ENCODE results near the gene GXYLT2.
A peak's percentile ranks its signal among the peaks of the same experiment; 100 is the strongest.
"Not testable (repeated sequence)": the region's sequence is repeated elsewhere in the genome, so short reads cannot be mapped to it uniquely, and the experiment has no call there.

GXYLT2 gene

GRCh38 chr3:72892081-72892775, 4.4 kb downstream of the GXYLT2 start:
- DNase-seq = peak in 50 of 56 donors; percentile 8 to 84 (median 56)

DNA sequence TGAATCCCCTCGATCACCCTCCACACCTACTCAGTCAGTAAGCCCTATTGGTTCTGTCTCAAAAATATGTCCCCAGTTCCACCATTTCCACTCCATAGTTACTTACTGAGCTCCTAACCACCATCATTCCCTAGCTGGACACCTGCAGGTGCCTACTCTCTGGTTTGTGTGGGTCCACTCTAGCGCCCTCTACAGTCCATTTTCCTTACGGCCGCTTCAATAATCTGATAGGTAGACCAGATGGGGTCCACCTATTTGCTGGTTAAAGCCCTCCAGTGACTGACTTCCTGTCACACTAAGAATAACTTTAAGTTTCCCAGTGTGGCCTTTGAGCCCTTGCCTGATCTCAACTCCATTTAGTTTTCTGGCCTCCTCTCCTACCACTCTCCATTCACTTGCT, 5.0 kb downstream of the GXYLT2 start:
- DNase-seq = no peak

DNA sequence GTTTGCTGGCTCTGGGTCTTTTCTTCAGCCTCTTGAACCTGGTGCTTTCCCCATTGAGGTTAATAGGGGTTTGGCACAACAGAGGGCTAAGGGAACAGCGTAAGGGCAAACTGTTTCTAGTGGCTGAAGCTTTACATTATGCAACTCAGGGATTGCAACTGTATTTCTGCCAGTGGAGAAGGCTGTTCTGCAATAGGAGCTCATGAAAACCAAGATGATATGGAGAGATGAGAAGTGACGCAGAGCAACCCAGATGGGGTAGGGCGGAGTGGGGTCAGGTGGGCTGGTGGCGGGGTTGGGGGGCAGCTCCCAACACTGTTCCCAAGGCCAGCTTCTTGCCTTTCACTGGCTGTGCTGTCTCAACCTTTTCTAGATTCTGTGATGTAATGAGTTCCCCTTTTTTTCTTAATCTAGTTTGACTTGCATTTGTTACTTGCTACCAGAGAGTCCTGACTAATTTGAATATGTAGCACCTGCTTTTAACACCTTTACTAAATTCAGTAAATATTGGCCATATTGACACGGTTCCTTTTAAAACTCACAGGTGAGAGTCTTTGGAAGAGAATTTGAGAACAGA, 7.2 kb downstream of the GXYLT2 start:
- DNase-seq = no peak

DNA sequence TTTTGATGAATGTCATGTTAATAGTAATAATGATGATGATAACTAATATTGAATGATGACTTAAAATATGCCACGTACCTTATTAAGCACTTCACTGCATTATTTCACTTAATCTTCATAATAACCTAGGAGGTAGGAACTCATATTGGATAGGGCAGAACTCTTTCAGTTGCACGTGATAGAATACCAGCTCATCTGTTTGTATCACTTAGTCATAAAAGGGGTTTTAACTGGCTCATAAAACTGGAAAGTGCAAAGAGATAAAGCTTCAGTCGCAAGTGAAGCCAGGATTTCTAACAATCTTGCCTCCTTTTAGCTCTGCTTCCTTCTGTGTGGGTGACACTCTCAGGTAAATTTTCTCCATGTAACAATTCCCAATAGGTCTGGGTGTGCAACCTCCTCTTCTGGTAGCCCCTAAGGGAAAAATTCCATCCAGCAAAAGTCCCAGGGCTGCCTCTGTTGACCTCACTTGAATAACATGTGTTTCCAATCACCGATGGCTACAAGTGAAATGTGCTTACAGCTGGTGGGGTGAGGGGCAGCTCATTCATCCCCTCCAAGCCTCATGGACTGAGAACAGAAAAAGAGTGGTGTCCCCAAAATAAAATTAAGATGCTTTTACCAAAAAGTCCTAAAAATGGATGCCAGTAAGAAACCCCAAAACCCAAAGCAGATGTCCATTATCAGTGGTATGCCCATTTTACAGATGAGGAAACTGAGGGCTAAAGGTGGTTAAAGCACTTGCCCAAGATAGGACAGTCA, 9.3 kb downstream of the GXYLT2 start:
- DNase-seq = no peak

DNA sequence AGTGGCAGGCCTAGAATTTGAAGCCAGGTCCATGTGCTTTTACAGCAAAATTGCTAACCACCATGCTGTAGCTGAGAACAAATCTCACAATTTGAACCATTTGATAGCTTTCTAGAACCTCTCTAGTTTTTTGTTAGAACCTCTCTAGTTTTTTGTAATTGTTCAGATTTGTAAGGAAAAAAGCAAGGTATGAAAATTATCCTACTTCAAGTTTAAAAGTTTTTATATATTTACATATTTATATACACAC, 9.8 kb downstream of the GXYLT2 start:
- DNase-seq = no peak

DNA sequence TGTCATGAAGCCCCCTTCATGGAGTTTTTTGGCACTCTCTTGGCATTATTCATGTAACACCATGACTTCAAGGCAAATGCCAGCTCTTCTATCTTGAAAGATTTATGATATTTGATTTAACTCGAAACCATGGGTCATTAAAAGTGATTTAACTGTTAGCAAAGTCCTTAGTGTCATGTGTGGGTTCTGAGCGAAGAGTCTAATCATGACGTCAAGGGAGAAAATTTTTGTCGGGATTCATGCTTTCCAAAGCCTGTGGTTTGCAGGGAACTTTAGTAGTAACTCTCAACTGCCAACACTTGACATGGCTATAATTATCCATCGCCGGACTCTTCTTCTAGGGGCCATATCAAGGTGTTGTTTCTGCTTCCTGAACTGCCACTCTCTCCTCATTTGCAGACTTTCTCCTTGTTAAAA, 11.5 kb downstream of the GXYLT2 start:
- no peak for DNase-seq

DNA sequence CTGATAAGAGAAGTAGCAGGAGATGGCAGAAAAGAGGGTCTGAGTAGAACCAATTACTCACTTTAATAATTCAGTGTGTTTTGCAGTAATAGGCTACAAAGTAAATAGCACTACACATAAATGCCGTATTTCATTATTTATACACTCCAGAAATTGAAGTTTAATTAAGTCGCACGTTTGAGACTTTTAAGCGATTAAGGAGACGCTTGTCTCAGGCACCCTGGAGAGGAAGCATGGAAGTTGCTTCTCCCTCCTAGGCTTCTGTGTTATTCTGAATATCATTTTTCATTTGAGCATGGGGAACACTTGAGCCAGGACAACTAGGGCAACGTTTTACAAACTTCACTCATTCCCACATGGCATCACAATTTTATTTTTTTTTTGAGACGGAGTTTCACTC, 12.2 kb downstream of the GXYLT2 start:
- DNase-seq = no peak

DNA sequence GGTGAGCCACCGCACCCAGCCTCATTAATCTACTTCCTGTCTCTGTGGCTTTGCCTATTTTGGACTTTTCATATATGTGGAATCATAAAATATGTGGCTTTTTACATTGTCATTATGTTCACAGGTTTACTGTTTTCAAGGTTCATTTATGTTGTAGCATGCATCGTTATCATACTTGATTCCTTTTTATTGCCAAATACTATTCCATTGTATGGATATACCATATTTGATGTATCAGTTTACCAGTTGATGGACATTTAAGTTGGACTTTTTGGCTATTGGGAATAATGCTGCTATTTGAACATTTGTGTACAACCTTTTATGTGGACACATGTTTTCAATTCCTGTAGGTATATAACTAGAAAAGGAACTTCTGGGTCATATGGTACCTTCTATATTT, 14.0 kb downstream of the GXYLT2 start:
- DNase-seq = no peak

DNA sequence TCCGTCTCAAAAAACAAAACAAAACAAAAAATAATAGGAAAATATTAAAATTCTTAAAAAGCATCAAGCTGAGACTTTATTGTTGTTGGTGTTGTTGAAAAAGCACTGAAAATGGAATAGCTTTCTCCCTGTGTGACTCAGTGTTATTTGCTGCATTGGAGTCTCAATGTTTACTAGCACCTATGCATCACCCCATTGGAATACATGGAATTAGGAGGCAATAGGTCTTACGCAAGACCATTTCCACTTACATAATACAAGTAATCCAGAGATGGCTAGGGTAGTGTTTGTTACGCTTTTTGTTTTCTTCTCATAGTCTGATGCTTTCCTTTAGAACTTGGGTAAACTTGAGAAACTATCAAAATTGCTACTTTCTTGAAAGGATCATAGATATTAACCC, 15.2 kb downstream of the GXYLT2 start:
- DNase-seq = no peak

- DNase-seq = no peak
These were observed 16.3 kb downstream of the GXYLT2 start for GRCh38 chr3:72904163-72904562.

- no peak for DNase-seq
These were observed 18.3 kb downstream of the GXYLT2 start for GRCh38 chr3:72906154-72906553.

GRCh38 chr3:72907131-72907711, 19.4 kb downstream of the GXYLT2 start:
- peak in 5 of 56 donors; percentile 2 to 19 (median 6) for DNase-seq

- DNase-seq = peak in 1 of 56 donors; percentile 3
These were observed 20.1 kb downstream of the GXYLT2 start for GRCh38 chr3:72907731-72908620.

- no peak for DNase-seq
These were observed 21.7 kb downstream of the GXYLT2 start for GRCh38 chr3:72909591-72909990.

GRCh38 chr3:72912532-72912931, 24.7 kb downstream of the GXYLT2 start:
- DNase-seq = no peak

GRCh38 chr3:72914383-72914782, 26.5 kb downstream of the GXYLT2 start:
- no peak for DNase-seq

GRCh38 chr3:72916250-72916649, 28.4 kb downstream of the GXYLT2 start:
- no peak for DNase-seq

- DNase-seq = no peak
These were observed 31.7 kb downstream of the GXYLT2 start for GRCh38 chr3:72919520-72919919.

DNA sequence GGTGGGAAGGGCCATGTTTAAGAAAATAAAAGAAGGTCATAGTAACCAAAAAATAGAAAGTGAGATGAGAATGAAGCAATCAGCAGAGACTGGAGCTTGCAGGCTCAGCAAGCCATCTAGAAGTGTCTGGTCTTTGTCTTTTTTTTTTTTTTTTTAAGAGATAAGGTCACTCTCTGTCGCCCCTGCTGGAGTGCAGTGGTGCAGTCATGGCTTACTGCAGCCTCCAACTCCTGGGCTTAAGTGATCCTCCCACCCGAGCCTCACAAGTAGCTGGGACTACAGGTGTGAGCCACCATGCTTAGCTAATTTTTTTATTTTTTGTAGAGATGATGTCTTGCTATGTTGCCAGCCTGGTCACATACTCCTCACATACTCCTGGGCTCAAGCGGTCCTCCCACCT, 36.2 kb downstream of the GXYLT2 start:
- no peak for DNase-seq

DNA sequence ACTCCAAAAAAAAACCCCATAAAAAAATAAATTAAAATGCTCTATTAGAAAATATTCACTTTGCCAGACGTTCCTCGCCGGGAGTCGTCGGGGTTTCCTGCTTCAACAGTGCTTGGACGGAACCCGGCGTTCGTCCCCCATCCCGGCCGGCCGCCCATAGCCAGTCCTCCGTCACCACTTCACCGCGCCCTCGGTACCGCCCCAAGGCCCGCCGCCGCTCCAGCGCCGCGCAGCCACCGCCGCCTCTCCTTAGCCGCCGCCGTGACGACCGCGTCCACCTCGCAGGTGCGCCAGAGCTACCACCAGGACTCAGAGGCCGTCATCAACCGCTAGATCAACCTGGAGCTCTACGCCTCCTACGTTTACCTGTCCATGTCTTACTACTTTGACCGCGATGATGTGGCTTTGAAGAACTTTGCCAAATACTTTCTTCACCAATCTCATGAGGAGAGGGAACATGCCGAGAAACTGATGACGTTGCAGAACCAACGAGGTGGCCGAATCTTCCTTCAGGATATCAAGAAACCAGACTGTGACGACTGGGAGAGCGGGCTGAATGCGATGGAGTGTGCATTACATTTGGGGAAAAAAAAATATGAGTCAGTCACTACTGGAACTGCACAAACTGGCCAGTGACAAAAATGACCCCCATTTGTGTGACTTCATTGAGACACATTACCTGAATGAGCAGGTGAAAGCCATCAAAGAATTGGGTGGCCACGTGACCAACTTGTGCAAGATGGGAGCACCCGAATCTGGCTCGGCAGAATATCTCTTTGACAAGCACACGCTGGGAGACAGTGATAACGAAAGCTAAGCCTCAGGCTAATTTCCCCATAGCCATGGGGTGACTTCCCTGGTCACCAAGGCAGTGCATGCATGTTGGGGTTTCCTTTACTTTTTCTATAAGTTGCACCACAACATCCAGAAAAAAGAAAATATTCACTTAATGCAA, 41.2 kb downstream of the GXYLT2 start:
- not testable (repeated sequence) for DNase-seq

All from nucleus accumbens (tissue), 56 donors.